GM18499 (cell line): ENCODE measurements around the gene TMEM151B.

Experiments
- ATAC-seq: cut with Tn5 transposase; IDR thresholded peaks from one replicate; pipeline ENCODE4 v1.9.1; 2021; ENCODE audit warnings: moderate number of reproducible peaks; ENCODE audit not compliant: insufficient read depth, unreplicated experiment

The TMEM151B gene

GRCh38 chr6:44352259-44352658 lies 82.0 kb downstream of the TMEM151B start:
- ATAC-seq = no peak

DNA sequence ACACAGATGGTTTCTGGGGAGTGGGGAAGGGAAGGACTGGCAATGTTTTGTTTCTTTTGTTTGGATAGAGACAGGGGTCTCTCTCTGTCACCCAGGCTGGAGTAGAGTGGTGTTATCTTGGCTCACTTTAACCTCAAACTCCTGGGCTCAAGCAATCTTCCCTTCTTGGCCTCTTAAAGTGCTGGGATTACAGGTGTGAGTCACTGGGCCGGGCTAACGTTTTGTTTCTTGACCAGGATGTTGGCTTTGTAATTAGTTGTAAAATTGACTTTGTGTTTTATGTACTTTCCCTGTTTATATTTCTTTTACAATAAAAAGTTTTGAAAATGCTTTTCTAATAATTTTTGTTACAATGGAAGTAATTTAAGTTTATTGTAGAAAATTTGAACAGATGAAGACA lies 83.1 kb downstream of the TMEM151B start:
- ATAC-seq = no peak

DNA sequence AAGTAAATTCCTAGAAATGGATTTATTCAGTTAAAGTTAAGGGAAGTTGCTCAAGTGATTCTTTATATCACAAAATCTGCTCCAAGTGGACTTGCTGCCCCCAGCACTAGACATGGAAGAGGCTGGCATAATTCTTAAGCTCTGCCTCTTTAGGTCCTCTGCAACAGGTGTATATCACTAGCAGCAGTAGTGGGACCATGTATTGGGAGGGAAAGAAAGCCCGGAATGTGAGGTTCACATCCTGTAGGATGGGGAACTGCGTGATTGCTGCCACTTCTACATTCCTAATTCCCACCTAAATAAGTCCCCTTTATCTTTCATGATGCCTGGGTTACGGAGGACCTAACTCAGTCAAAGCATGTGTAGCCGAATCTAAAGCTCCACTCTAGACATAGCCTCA lies 85.4 kb downstream of the TMEM151B start:
- ATAC-seq = no peak

DNA sequence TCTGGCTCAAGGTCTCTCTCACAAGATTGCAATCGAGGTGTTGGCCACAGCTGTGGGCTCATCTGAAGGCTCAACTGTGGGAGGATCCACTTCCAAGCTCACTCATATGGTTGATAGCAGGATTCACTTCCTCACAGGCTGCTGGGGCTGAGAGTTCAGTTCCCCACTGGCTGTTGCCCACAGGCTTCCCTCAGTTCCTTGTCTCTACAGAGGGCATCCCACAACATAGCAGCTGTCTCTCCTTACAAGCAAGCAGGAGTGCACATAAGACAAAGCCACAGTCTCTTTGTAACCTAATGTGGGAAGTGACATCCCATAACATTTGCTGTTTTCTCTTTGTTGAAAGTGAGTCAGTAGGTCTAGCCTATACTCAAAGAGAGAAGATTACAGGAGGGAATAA lies 86.2 kb downstream of the TMEM151B start:
- ATAC-seq = no peak
